ENCODE measurements around the gene C2CD2.

DNA sequence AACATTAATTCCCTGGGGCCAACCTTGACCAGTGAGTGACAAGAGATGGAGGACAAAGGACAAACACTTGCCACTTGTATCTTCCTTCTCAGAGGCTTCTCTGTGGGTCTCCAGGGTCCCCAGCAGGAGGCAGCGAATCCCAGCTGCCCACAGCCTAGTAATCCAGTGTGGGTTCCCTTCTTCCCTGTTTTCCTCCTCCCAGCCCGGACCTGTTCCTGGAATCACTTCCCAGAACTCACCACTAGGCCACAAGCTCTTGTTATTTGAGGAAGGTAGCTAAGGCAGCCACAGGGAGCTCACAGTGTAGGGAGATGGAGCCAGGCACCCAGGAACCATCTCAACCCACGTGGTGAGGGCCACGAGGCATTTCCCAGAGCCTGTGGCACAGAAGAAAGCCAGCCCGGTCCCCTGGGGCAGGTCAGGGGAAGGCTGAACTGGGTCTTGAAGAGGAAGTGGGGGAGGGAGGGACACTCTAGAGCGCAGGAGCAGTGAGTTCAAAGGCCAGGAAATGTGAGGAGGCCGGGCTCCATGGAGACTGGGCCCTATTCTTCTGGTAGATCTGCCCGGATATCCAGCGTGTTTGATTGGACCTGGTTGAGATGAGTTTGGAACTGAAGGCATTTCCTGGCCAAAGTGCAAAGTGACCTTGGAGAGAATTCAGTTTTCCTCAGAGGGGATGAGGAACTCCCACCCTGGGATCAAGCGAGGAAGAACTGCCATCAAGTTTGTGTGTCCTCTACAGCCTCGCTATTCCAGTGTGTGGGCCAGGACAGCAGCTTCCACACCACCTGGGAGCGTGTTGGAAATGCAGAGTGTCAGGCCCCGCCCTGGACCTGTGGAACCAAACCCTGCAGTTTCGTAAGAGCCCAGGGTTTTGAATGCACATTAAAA lies 20.3 kb upstream of the C2CD2 start:
- no peak for TF ChIP-seq CTCF (IDR thresholded peaks at IDR 0.05 in 4 of 5, conservative IDR thresholded peaks at IDR 0.05 in 1 of 5)
- TF ChIP-seq POLR2A (IDR thresholded peaks at IDR 0.05), result no peak

Measured in gastrocnemius medialis (tissue), 4 donors.